ENCODE results near the gene CEP120.
"Not testable (repeated sequence)": the region's sequence is repeated elsewhere in the genome, so short reads cannot be mapped to it uniquely, and the experiment has no call there.

CEP120 gene

GRCh38 chr5:123421773-123422172 is 1.4 kb downstream of the CEP120 start:
- DNase-seq (ENCODE audit: low read depth) = no peak
- peak overlapping the region; percentile 92 for H3K4me3 ChIP-seq (ENCODE audit: low read depth, low read length)
- no peak for TF ChIP-seq CTCF (IDR thresholded peaks at IDR 0.05; ENCODE audit: insufficient read depth, low read depth, low read length, missing control alignments)

GRCh38 chr5:123414974-123415373 is 8.2 kb downstream of the CEP120 start:
- H3K4me3 ChIP-seq (ENCODE audit: low read depth, low read length) = no peak overlapping the region
- no peak for DNase-seq (ENCODE audit: low read depth)
- no peak for TF ChIP-seq CTCF (IDR thresholded peaks at IDR 0.05; ENCODE audit: insufficient read depth, low read depth, low read length, missing control alignments)

- DNase-seq (ENCODE audit: low read depth) = no peak
- no peak overlapping the region for H3K4me3 ChIP-seq (ENCODE audit: low read depth, low read length)
- TF ChIP-seq CTCF (IDR thresholded peaks at IDR 0.05; ENCODE audit: insufficient read depth, low read depth, low read length, missing control alignments) = no peak
These were observed 11.0 kb downstream of the CEP120 start for GRCh38 chr5:123412206-123412605.

GRCh38 chr5:123401999-123402398 is 21.2 kb downstream of the CEP120 start:
- DNase-seq (ENCODE audit: low read depth); H3K4me3 ChIP-seq (ENCODE audit: low read depth, low read length): not testable (repeated sequence)

GRCh38 chr5:123401320-123401719 is 21.9 kb downstream of the CEP120 start:
- no peak for DNase-seq (ENCODE audit: low read depth)
- H3K4me3 ChIP-seq (ENCODE audit: low read depth, low read length) = no peak overlapping the region
- no peak for TF ChIP-seq CTCF (IDR thresholded peaks at IDR 0.05; ENCODE audit: insufficient read depth, low read depth, low read length, missing control alignments)

GRCh38 chr5:123400870-123401291 is 22.3 kb downstream of the CEP120 start:
- H3K4me3 ChIP-seq (ENCODE audit: low read depth, low read length); DNase-seq (ENCODE audit: low read depth): not testable (repeated sequence)

- no peak for TF ChIP-seq CTCF (IDR thresholded peaks at IDR 0.05; ENCODE audit: insufficient read depth, low read depth, low read length, missing control alignments)
- no peak for DNase-seq (ENCODE audit: low read depth)
- H3K4me3 ChIP-seq (ENCODE audit: low read depth, low read length) = no peak overlapping the region
These were observed 25.0 kb downstream of the CEP120 start for GRCh38 chr5:123398058-123398733.

GRCh38 chr5:123397538-123397937 is 25.7 kb downstream of the CEP120 start:
- no peak overlapping the region for H3K4me3 ChIP-seq (ENCODE audit: low read depth, low read length)
- TF ChIP-seq CTCF (IDR thresholded peaks at IDR 0.05; ENCODE audit: insufficient read depth, low read depth, low read length, missing control alignments) = no peak
- DNase-seq (ENCODE audit: low read depth) = no peak

Measured in GM12865 (cell line).